K562 (cell line): Measurements from ENCODE around the gene DTD1. TPM values are rescaled to one million over a fixed set of nuclear protein-coding genes. Genes with fewer than 3 reads are reported as not detected.

Experiments
- ATAC-seq: fragments of 200-7000 bp; cut with Tn5 transposase; 3 replicates; pipeline ENCODE4 v1.9.1; 2020; ENCODE audit warnings: moderate library complexity
- BruUV-seq: library from RNA; stranded (reverse); fragments of 400-500 nt; replicated peaks from 2 replicates; lab custom pipeline; 2021; lab: Mats Ljungman, UMichigan
- CTCF ChIA-PET: fragments of 300-600 bp; formaldehyde crosslinking; extraction: SDS; loops from one replicate; lab custom pipeline; 2021; ENCODE audit warnings: low intra/inter-chr PET ratio; lab: Yijun Ruan, JAX
- POLR2A ChIA-PET: fragments of 300-600, 350-650 bp; sonication (Branson Sonifier 250); formaldehyde crosslinking; extraction: SDS; loops from one replicate; lab custom pipeline; 2021; ENCODE audit warnings: antibody characterized with exemption, inconsistent platforms; lab: Yijun Ruan, JAX
- DNase-seq, 4 experiments: peaks; one replicate each; pipeline versions ENCODE4 v3.0.0 to v3.0.0-alpha.2; 2011 to 2018; ENCODE audit warnings: low spot score in 3 of 4, mixed read lengths in 3 of 4; ENCODE audit errors: extremely low read depth in 1 of 4
- FAIRE-seq: peaks from 2 replicates; lab custom pipeline; 2011; peaks lifted over from hg19 to GRCh38; lab: Jason Lieb, UNC
- H2AFZ ChIP-seq: 2 replicates; pipeline ENCODE4 v1.6.0; 2011; ENCODE audit warnings: low read depth, low read length, control low read depth, inconsistent platforms
- H3K27ac ChIP-seq: fragments of 200-600 bp; 3 replicates; pipeline ENCODE4 v1.8.0; 2011; ENCODE audit warnings: low read depth, mild to moderate bottlenecking, control low read depth, inconsistent platforms, low read length, moderate library complexity, mixed read lengths; ENCODE audit errors: extremely low read depth
- H3K27me3 ChIP-seq, 2 experiments: fragments of 300-600 bp in 1 of 2; 2 replicates in 1 of 2; 3 replicates in 1 of 2; pipeline versions ENCODE4 v1.6.0 to v1.8.0; 2011; ENCODE audit warnings: inconsistent platforms in 2 of 2, low read length in 2 of 2, mild to moderate bottlenecking in 1 of 2, mixed read lengths in 1 of 2, moderate library complexity in 1 of 2; ENCODE audit not compliant: control insufficient read depth in 2 of 2, insufficient read depth in 2 of 2
- H3K36me3 ChIP-seq: fragments of 300-600 bp; 3 replicates; pipeline ENCODE4 v1.8.0; 2011; ENCODE audit warnings: mild to moderate bottlenecking, low read length, inconsistent platforms; ENCODE audit not compliant: control insufficient read depth, insufficient read depth
- H3K4me1 ChIP-seq, 2 experiments: fragments of 200-600 bp in 1 of 2; replicated peaks in 1 of 2; 2 replicates in 1 of 2; 3 replicates in 1 of 2; pipeline versions ENCODE4 v1.5.1 to v1.8.0; 2011; ENCODE audit warnings: inconsistent platforms in 2 of 2, low read length in 2 of 2, mild to moderate bottlenecking in 1 of 2, mixed read lengths in 1 of 2, moderate library complexity in 1 of 2; ENCODE audit not compliant: control insufficient read depth in 2 of 2, insufficient read depth in 2 of 2
- H3K4me2 ChIP-seq: 2 replicates; pipeline ENCODE4 v1.6.1; 2011; ENCODE audit warnings: low read length, control low read depth, inconsistent platforms, mixed read lengths; ENCODE audit not compliant: insufficient read depth
- H3K4me3 ChIP-seq: fragments of 200-600 bp; sonication (generic), shearing (Covaris generic); 2 replicates; pipeline ENCODE4 v1.5.1; 2016; ENCODE audit warnings: control low read depth, inconsistent platforms
- H3K79me2 ChIP-seq: fragments of 200-600 bp; 3 replicates; pipeline ENCODE4 v1.8.0; 2011; ENCODE audit warnings: low read length, inconsistent platforms; ENCODE audit not compliant: control insufficient read depth, insufficient read depth
- H3K9ac ChIP-seq, 2 experiments: 2 replicates each; pipeline versions ENCODE4 v1.6.0 to v1.6.1; 2011; ENCODE audit warnings: low read depth in 2 of 2, low read length in 2 of 2, control low read depth in 1 of 2, inconsistent platforms in 1 of 2, mild to moderate bottlenecking in 1 of 2, mixed read lengths in 1 of 2; ENCODE audit not compliant: insufficient read depth in 1 of 2
- H3K9me1 ChIP-seq: one replicate; pipeline ENCODE4 v1.6.0; 2011; ENCODE audit warnings: inconsistent platforms, mild to moderate bottlenecking, low read length, moderate library complexity; ENCODE audit not compliant: control insufficient read depth, insufficient read depth
- H3K9me3 ChIP-seq: replicated peaks from 2 replicates; pipeline ENCODE4 v1.5.1; 2011; ENCODE audit warnings: low read depth, low read length, inconsistent platforms; ENCODE audit not compliant: control insufficient read depth, insufficient read depth
- H4K20me1 ChIP-seq: replicated peaks from 2 replicates; pipeline ENCODE4 v1.6.1; 2011; ENCODE audit warnings: low read length, inconsistent platforms, mixed read lengths; ENCODE audit not compliant: control insufficient read depth, insufficient read depth
- ERF ChIP-seq: fragments of 450-650 bp; formaldehyde crosslinking; IDR thresholded peaks from 2 replicates; pipeline ENCODE4 v1.4.0; 2020; ENCODE audit warnings: mild to moderate bottlenecking, mixed read lengths
- WGBS: fragments of 100-300 bp; shearing (Covaris generic); methylation state at CpG from one replicate; pipeline ENCODE4 v1.1.6; 2016; ENCODE audit warnings: low coverage, mixed read lengths; ENCODE audit not compliant: insufficient coverage; ENCODE audit errors: missing lambda C conversion rate; 5-methylcytosine and 5-hydroxymethylcytosine counted together
- in situ Hi-C: fragments of 300-500 bp; cut with MboI; formaldehyde crosslinking; loops from 4 replicates; pipeline ENCODE4 v1.15.0; 2018; ENCODE audit warnings: inconsistent platforms, mixed read lengths
- intact Hi-C: fragments of 100-400 bp; cut with micrococcal nuclease; formaldehyde crosslinking; loops from 2 replicates; pipeline ENCODE4 v1.14.2; 2022
- polyA plus RNA-seq, 8 experiments: library from polyadenylated mRNA; depleted of rRNA in 4 of 8; stranded (reverse) in 5 of 8; unstranded in 3 of 8; fragments of >200 nt; fragmentation: Nextera tagmentation in 2 of 8; fragmentation: Illumina TruSeq in 1 of 8; extraction: Ambion mirVana in 2 of 8; extraction: Trizol in 1 of 8; gene quantifications; 2 replicates each; pipeline versions ENCODE4 v1.2.1 to v1.2.3, GENCODE V29; 2011 to 2014; ENCODE audit warnings: inconsistent platforms in 1 of 8, missing spikeins in 1 of 8
- total RNA-seq, 7 experiments: library from RNA; depleted of rRNA in 6 of 7; stranded (reverse); fragments of >200 nt in 6 of 7; fragmentation: Illumina TruSeq in 2 of 7; extraction: Trizol in 2 of 7; gene quantifications; 2 replicates each; pipeline versions ENCODE4 v1.2.1 to v1.2.3, GENCODE V29; 2011 to 2021; ENCODE audit warnings: low replicate concordance in 1 of 7
- TF ChIP-seq, protein P1 (sequence below): fragments of 250-450 bp; sonication (Bioruptor Pico); IDR thresholded peaks from 2 replicates; pipeline ENCODE4 v1.8.0; 2022; ENCODE audit warnings: inconsistent platforms, mild to moderate bottlenecking, moderate library complexity, borderline replicate concordance
- TF ChIP-seq, protein P2 (sequence below): sonication (generic); formaldehyde crosslinking; IDR thresholded peaks from 2 replicates; pipeline ENCODE4 v1.8.0; 2022; ENCODE audit warnings: mild to moderate bottlenecking, missing genetic modification reagents

Gene DTD1
- total and polyA plus RNA-seq, 9 of the 15 experiments (the other 6 are each of a cell fraction or from before 2014, with no cell fraction given) = 5.7 to 28.6 (median 26.8) TPM

- BruUV-seq = no TSS peak
- H3K9me3 ChIP-seq = no peaks in the 10 kb centered on the region
- ChIA-PET POLR2A (no interaction called here), CTCF (no interaction called here)
- H3K36me3 ChIP-seq = no peaks in the 10 kb centered on the region
- H3K4me3 ChIP-seq = no peak overlapping the region
- H3K4me2 ChIP-seq = no peak overlapping the region
- no peaks in the 10 kb centered on the region for H3K9me1 ChIP-seq
- no peak overlapping the region for H3K27ac ChIP-seq
- in situ Hi-C loops (no loop called here), intact Hi-C loops (no loop called here)
- peaks cover 0 to 14% of the 10 kb centered on the region in 2 experiments; a peak in 4 of 5 replicates for H3K4me1 ChIP-seq
- TF ChIP-seq ERF (CRISPR knock-in tag) = no peak
- TF ChIP-seq, protein P1, sequence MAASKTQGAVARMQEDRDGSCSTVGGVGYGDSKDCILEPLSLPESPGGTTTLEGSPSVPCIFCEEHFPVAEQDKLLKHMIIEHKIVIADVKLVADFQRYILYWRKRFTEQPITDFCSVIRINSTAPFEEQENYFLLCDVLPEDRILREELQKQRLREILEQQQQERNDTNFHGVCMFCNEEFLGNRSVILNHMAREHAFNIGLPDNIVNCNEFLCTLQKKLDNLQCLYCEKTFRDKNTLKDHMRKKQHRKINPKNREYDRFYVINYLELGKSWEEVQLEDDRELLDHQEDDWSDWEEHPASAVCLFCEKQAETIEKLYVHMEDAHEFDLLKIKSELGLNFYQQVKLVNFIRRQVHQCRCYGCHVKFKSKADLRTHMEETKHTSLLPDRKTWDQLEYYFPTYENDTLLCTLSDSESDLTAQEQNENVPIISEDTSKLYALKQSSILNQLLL (CRISPR knock-in tag) = no peak
- TF ChIP-seq, protein P2, sequence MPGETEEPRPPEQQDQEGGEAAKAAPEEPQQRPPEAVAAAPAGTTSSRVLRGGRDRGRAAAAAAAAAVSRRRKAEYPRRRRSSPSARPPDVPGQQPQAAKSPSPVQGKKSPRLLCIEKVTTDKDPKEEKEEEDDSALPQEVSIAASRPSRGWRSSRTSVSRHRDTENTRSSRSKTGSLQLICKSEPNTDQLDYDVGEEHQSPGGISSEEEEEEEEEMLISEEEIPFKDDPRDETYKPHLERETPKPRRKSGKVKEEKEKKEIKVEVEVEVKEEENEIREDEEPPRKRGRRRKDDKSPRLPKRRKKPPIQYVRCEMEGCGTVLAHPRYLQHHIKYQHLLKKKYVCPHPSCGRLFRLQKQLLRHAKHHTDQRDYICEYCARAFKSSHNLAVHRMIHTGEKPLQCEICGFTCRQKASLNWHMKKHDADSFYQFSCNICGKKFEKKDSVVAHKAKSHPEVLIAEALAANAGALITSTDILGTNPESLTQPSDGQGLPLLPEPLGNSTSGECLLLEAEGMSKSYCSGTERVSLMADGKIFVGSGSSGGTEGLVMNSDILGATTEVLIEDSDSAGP (CRISPR knock-in tag) = no peak
- no peaks in the 10 kb centered on the region for H3K79me2 ChIP-seq
- no peak for FAIRE-seq
- H3K27me3 ChIP-seq = no peaks in the 10 kb centered on the region; a peak in 1 of 5 replicates
- no peak for ATAC-seq
- WGBS = 37% methylated on average over 3 of the region's 3 CpGs
- H4K20me1 ChIP-seq = 0 out of 2 replicates have a peak, but pooled peaks cover 5% of the 10 kb centered on the region
- no peak overlapping the region for H3K9ac ChIP-seq
- DNase-seq = no peak
- H2AFZ ChIP-seq = no peak overlapping the region
Observed at GRCh38 chr20:18740726-18741125, 152.9 kb downstream of the DTD1 start.
